B cell (primary cell): ENCODE results near the gene CACNA2D2. TPM values are rescaled to one million over a fixed set of nuclear protein-coding genes. Genes with fewer than 3 reads are reported as not detected.

Source experiments
- ATAC-seq: fragments of 200-7000 bp; cut with Tn5 transposase; one replicate; pipeline ENCODE4 v1.10.0; 2021; ENCODE audit warnings: low read depth, mild to moderate bottlenecking, moderate number of reproducible peaks, moderate library complexity
- CTCF ChIA-PET: fragments of 350-600 bp; sonication (Branson Sonifier 250); formaldehyde crosslinking; loops from one replicate; lab custom pipeline; 2021; ENCODE audit warnings: antibody characterized with exemption, inconsistent platforms; lab: Charles Lee
- POLR2A ChIA-PET: fragments of 350-600 bp; sonication (Branson Sonifier 250); formaldehyde crosslinking; loops from one replicate; lab custom pipeline; 2021; ENCODE audit warnings: antibody characterized with exemption; lab: Charles Lee
- DNase-seq: peaks from one replicate; pipeline ENCODE4 v3.0.0; 2013
- H2AFZ ChIP-seq: 2 replicates; pipeline ENCODE4 v1.6.1; 2012; ENCODE audit warnings: mild to moderate bottlenecking, low read depth, low read length; ENCODE audit not compliant: insufficient read depth, poor library complexity, severe bottlenecking
- H3K27ac ChIP-seq, 2 donors: 1 replicate in 1 of 2; 2 replicates in 1 of 2; pipeline ENCODE4 v1.5.1; 2012 to 2013; ENCODE audit warnings: low read length in 2 of 2, mild to moderate bottlenecking in 2 of 2, moderate library complexity in 1 of 2
- H3K27me3 ChIP-seq, 4 experiments: fragments of 200-600 bp in 1 of 4; sonication (generic) in 1 of 4; replicated peaks in 1 of 4; 1 replicate in 2 of 4; 2 replicates in 2 of 4; pipeline versions ENCODE4 v1.6.1 to v1.7.0; 2013 to 2016; ENCODE audit warnings: low read length in 3 of 4, mild to moderate bottlenecking in 2 of 4, mixed read lengths in 1 of 4, moderate library complexity in 1 of 4; ENCODE audit not compliant: insufficient read depth in 4 of 4, control insufficient read depth in 3 of 4; ENCODE audit errors: control extremely low read depth in 1 of 4
- H3K36me3 ChIP-seq, 2 experiments: replicated peaks in 1 of 2; 1 replicate in 1 of 2; 2 replicates in 1 of 2; pipeline versions ENCODE4 v1.6.1 to v1.7.1; 2013; ENCODE audit warnings: low read length in 1 of 2; ENCODE audit not compliant: insufficient read depth in 2 of 2, control insufficient read depth in 1 of 2; ENCODE audit errors: control extremely low read depth in 1 of 2, extremely low read depth in 1 of 2
- H3K4me1 ChIP-seq, 2 donors: fragments of 200-600 bp in 1 of 2; sonication (generic) in 1 of 2; 1 replicate in 1 of 2; 2 replicates in 1 of 2; pipeline versions ENCODE4 v1.5.1 to v1.6.1; 2013 to 2017; ENCODE audit warnings: low read length in 2 of 2; ENCODE audit not compliant: control insufficient read depth in 2 of 2, insufficient read depth in 2 of 2
- H3K4me2 ChIP-seq: replicated peaks from 2 replicates; pipeline ENCODE3; 2012; ENCODE audit warnings: mild to moderate bottlenecking, low read depth, low read length; ENCODE audit not compliant: poor library complexity, severe bottlenecking
- H3K4me3 ChIP-seq, 5 experiments: fragments of 200-600 bp in 1 of 5; sonication (generic) in 1 of 5; 1 replicate in 3 of 5; 2 replicates in 2 of 5; pipeline versions ENCODE4 v1.5.1 to v1.7.0; 2011 to 2016; ENCODE audit warnings: low read length in 4 of 5, mild to moderate bottlenecking in 4 of 5, low read depth in 2 of 5, control low read depth in 1 of 5, moderate library complexity in 1 of 5; ENCODE audit not compliant: insufficient read depth in 1 of 5; ENCODE audit errors: control extremely low read depth in 1 of 5, extremely low read depth in 1 of 5
- H3K79me2 ChIP-seq: fragments of 200-600 bp; sonication (generic); one replicate; pipeline ENCODE4 v1.6.0; 2016; ENCODE audit warnings: low read length; ENCODE audit not compliant: control insufficient read depth, insufficient read depth
- H3K9ac ChIP-seq: fragments of 200-600 bp; sonication (generic); 2 replicates; pipeline ENCODE4 v1.6.1; 2017; ENCODE audit warnings: mild to moderate bottlenecking, low read length, moderate library complexity
- H3K9me3 ChIP-seq, 3 donors: one replicate each; pipeline versions ENCODE4 v1.6.1 to v1.7.1; 2013; ENCODE audit warnings: low read length in 2 of 3; ENCODE audit not compliant: control insufficient read depth in 2 of 3, insufficient read depth in 1 of 3; ENCODE audit errors: control extremely low read depth in 1 of 3
- H4K20me1 ChIP-seq: 2 replicates; pipeline ENCODE4 v1.6.0; 2012; ENCODE audit warnings: mild to moderate bottlenecking, low read length; ENCODE audit not compliant: insufficient read depth, control insufficient read depth, poor library complexity, severe bottlenecking
- H3K27ac Mint-ChIP-seq: one replicate; pipeline ENCODE4 v1.8.0; 2021; ENCODE audit warnings: mixed read lengths
- H3K27me3 Mint-ChIP-seq: one replicate; pipeline ENCODE4 v1.8.0; 2021; ENCODE audit warnings: mixed read lengths
- H3K4me1 Mint-ChIP-seq: one replicate; pipeline ENCODE4 v1.8.0; 2021; ENCODE audit warnings: mixed read lengths
- H3K4me3 Mint-ChIP-seq: one replicate; pipeline ENCODE4 v1.8.0; 2021; ENCODE audit warnings: mixed read lengths
- H3K9me3 Mint-ChIP-seq: one replicate; pipeline ENCODE4 v1.8.0; 2022; ENCODE audit warnings: mixed read lengths; ENCODE audit not compliant: insufficient read depth
- CTCF ChIP-seq: fragments of 200-600 bp; IDR thresholded peaks from one replicate; pipeline ENCODE4 v1.8.0; 2022; ENCODE audit warnings: antibody characterized with exemption, mild to moderate bottlenecking
- EZH2 ChIP-seq: IDR thresholded peaks from 2 replicates; pipeline ENCODE4 v1.6.1; 2012; ENCODE audit warnings: borderline replicate concordance, low read depth, mild to moderate bottlenecking, moderate library complexity, low read length; ENCODE audit not compliant: insufficient read depth, poor library complexity, severe bottlenecking
- WGBS: methylation state at CpG from one replicate; pipeline ENCODE4 v1.1.5; 2013; ENCODE audit warnings: missing lambda C conversion rate; ENCODE audit not compliant: insufficient coverage; 5-methylcytosine and 5-hydroxymethylcytosine counted together
- intact Hi-C: fragments of 100-400 bp; cut with micrococcal nuclease; formaldehyde crosslinking; loops from one replicate; pipeline ENCODE4 v1.10.0; 2022
- polyA plus RNA-seq: library from polyadenylated mRNA; depleted of rRNA; stranded (reverse); fragments of >200 nt; gene quantifications from 2 replicates; pipeline ENCODE4 v1.2.3, GENCODE V29; 2012
- total RNA-seq, 2 donors: library from RNA; stranded (reverse); fragments of 120-200 nt in 1 of 2; gene quantifications; 1 replicate in 1 of 2; 2 replicates in 1 of 2; pipeline versions ENCODE4 v1.2.3 to v1.2.4, GENCODE V29; 2013 to 2022

The CACNA2D2 gene
- total and polyA plus RNA-seq, 2 donors (not counting 1 experiment from before 2014, with no cell fraction given): 0.69 to 1.2 TPM

GRCh38 chr3:50481992-50482391, 21.4 kb downstream of the CACNA2D2 start:
- H3K9me3 ChIP-seq: no peaks in the 10 kb centered on the region
- H2AFZ ChIP-seq: no peak overlapping the region
- no peaks in the 10 kb centered on the region for H3K9me3 Mint-ChIP-seq
- no peaks in the 10 kb centered on the region for H3K4me1 ChIP-seq
- no peak overlapping the region for H3K27ac ChIP-seq
- H3K9ac ChIP-seq: no peak overlapping the region
- no peak overlapping the region for H3K4me3 Mint-ChIP-seq
- ATAC-seq (no peak), DNase-seq (no peak)
- no peaks in the 10 kb centered on the region for H3K79me2 ChIP-seq
- ChIA-PET CTCF (no interaction called here), POLR2A (no interaction called here)
- no peak overlapping the region for H3K4me2 ChIP-seq
- H3K27me3 Mint-ChIP-seq: peaks cover 16% of the 10 kb centered on the region
- no peak overlapping the region for H3K4me3 ChIP-seq
- H3K27me3 ChIP-seq: peaks cover 0 to 12% (median 0%) of the 10 kb centered on the region in 4 experiments
- H3K4me1 Mint-ChIP-seq: peaks cover 2% of the 10 kb centered on the region
- no peak for TF ChIP-seq EZH2
- TF ChIP-seq CTCF: no peak
- H3K36me3 ChIP-seq: no peaks in the 10 kb centered on the region
- H4K20me1 ChIP-seq: no peaks in the 10 kb centered on the region
- H3K27ac Mint-ChIP-seq: no peak overlapping the region
- WGBS: 79% methylated on average over 3 of the region's 4 CpGs
- intact Hi-C loops: no loop called here

GRCh38 chr3:50480471-50480870, 23.0 kb downstream of the CACNA2D2 start:
- H2AFZ ChIP-seq: no peak overlapping the region
- H3K4me3 Mint-ChIP-seq: no peak overlapping the region
- H3K79me2 ChIP-seq: no peaks in the 10 kb centered on the region
- DNase-seq (no peak), ATAC-seq (no peak)
- ChIA-PET POLR2A (no interaction called here), CTCF (no interaction called here)
- H3K4me1 Mint-ChIP-seq: peaks cover 2% of the 10 kb centered on the region
- no peaks in the 10 kb centered on the region for H3K4me1 ChIP-seq
- H4K20me1 ChIP-seq: no peaks in the 10 kb centered on the region
- no peaks in the 10 kb centered on the region for H3K36me3 ChIP-seq
- intact Hi-C loops: no loop called here
- 68% methylated on average over 2 of the region's 4 CpGs for WGBS
- no peak overlapping the region for H3K27ac ChIP-seq
- H3K9ac ChIP-seq: no peak overlapping the region
- H3K9me3 ChIP-seq: no peaks in the 10 kb centered on the region
- peaks cover 16% of the 10 kb centered on the region for H3K27me3 Mint-ChIP-seq
- H3K4me3 ChIP-seq: no peak overlapping the region
- H3K27ac Mint-ChIP-seq: no peak overlapping the region
- H3K27me3 ChIP-seq: peaks cover 0 to 4% (median 0%) of the 10 kb centered on the region in 4 experiments
- no peaks in the 10 kb centered on the region for H3K9me3 Mint-ChIP-seq
- TF ChIP-seq CTCF: no peak
- no peak for TF ChIP-seq EZH2
- no peak overlapping the region for H3K4me2 ChIP-seq
